Activated naive CD8-positive, alpha-beta T cell treated with anti-CD3 and anti-CD28 coated beads, Interleukin-2, amount 10 ng/mL, durations not matched to agents 7 days and 5 days (primary cell): ENCODE data around the gene PLIN5. TPM values are rescaled to one million over a fixed set of nuclear protein-coding genes. Genes with fewer than 3 reads are reported as not detected.
A peak's percentile ranks its signal among the peaks of the same experiment; 100 is the strongest.

Experiments used
- ATAC-seq: fragments of 150-1000 bp; cut with Tn5 transposase; one replicate; pipeline ENCODE4 v1.10.0; 2021; ENCODE audit warnings: low read depth, moderate library complexity
- POLR2A ChIA-PET: fragments of 350-600 bp; sonication (Branson Sonifier 250); formaldehyde crosslinking; loops from one replicate; lab custom pipeline; 2021; ENCODE audit warnings: antibody characterized with exemption; lab: Charles Lee
- DNase-seq: peaks from one replicate; pipeline ENCODE4 v3.0.0; 2021
- H3K27ac Mint-ChIP-seq: one replicate; pipeline ENCODE4 v1.8.0; 2022; ENCODE audit warnings: mild to moderate bottlenecking, mixed read lengths
- H3K27me3 Mint-ChIP-seq: one replicate; pipeline ENCODE4 v1.8.0; 2022; ENCODE audit warnings: mild to moderate bottlenecking, moderate library complexity, mixed read lengths
- H3K36me3 Mint-ChIP-seq: one replicate; pipeline ENCODE4 v1.8.0; 2021; ENCODE audit warnings: mild to moderate bottlenecking, mixed read lengths
- H3K4me1 Mint-ChIP-seq: one replicate; pipeline ENCODE4 v1.8.0; 2021; ENCODE audit warnings: mixed read lengths
- H3K4me3 Mint-ChIP-seq: one replicate; pipeline ENCODE4 v1.8.0; 2022; ENCODE audit warnings: mild to moderate bottlenecking, moderate library complexity, mixed read lengths
- H3K9me3 Mint-ChIP-seq: one replicate; pipeline ENCODE4 v1.8.0; 2021; ENCODE audit warnings: mixed read lengths
- total RNA-seq, 2 experiments: library from RNA; stranded (reverse); gene quantifications; one replicate each; pipeline ENCODE4 v1.2.3, GENCODE V29; 2021

Gene PLIN5
- total RNA-seq, 2 experiments from 2014 or later: 0.37 to 1.1 TPM

GRCh38 chr19:4507804-4508203 is 27.2 kb downstream of the PLIN5 start:
- H3K4me1 Mint-ChIP-seq: peaks cover 12% of the 10 kb centered on the region
- POLR2A ChIA-PET: interaction anchor here (0.5 kb wide), 1 partner anchor 12 kb away, joined by 5 read pairs; no protein-coding TSS in a partner anchor

GRCh38 chr19:4507150-4507452 is 27.9 kb downstream of the PLIN5 start:
- H3K27me3 Mint-ChIP-seq: no peaks in the 10 kb centered on the region

More at GRCh38 chr19:4507804-4508203, 27.2 kb downstream of the PLIN5 start:
- DNase-seq (no peak), ATAC-seq (no peak)
- Mint-ChIP-seq H3K9me3 (no peaks in the 10 kb centered on the region), H3K27me3 (no peaks in the 10 kb centered on the region), H3K27ac (no peak overlapping the region), H3K36me3 (peaks cover 4% of the 10 kb centered on the region), H3K4me3 (no peak overlapping the region)

GRCh38 chr19:4506449-4507149 is 28.4 kb downstream of the PLIN5 start:
- peak overlapping the region; percentile 67 for H3K27ac Mint-ChIP-seq
- no peaks in the 10 kb centered on the region for H3K27me3 Mint-ChIP-seq
- no peak for DNase-seq
- peaks cover 4% of the 10 kb centered on the region for H3K36me3 Mint-ChIP-seq
- ATAC-seq: peak; percentile 46
- H3K4me1 Mint-ChIP-seq: peaks cover 12% of the 10 kb centered on the region
- POLR2A ChIA-PET: no interaction called here
- H3K4me3 Mint-ChIP-seq: no peak overlapping the region
- H3K9me3 Mint-ChIP-seq: no peaks in the 10 kb centered on the region

More at GRCh38 chr19:4507150-4507452, 27.9 kb downstream of the PLIN5 start:
- peaks cover 12% of the 10 kb centered on the region for H3K4me1 Mint-ChIP-seq
- H3K9me3 Mint-ChIP-seq: no peaks in the 10 kb centered on the region
- H3K36me3 Mint-ChIP-seq: peaks cover 4% of the 10 kb centered on the region
- DNase-seq (no peak), ATAC-seq (no peak)
- H3K4me3 Mint-ChIP-seq: no peak overlapping the region
- POLR2A ChIA-PET: interaction anchor here (0.5 kb wide), 1 partner anchor 12 kb away, joined by 5 read pairs; no protein-coding TSS in a partner anchor
- no peak overlapping the region for H3K27ac Mint-ChIP-seq

GRCh38 chr19:4505570-4506448 is 29.2 kb downstream of the PLIN5 start:
- Mint-ChIP-seq H3K9me3 (no peaks in the 10 kb centered on the region), H3K4me3 (no peak overlapping the region), H3K27me3 (no peaks in the 10 kb centered on the region), H3K4me1 (peaks cover 12% of the 10 kb centered on the region), H3K27ac (peak overlapping the region; percentile 67), H3K36me3 (peaks cover 4% of the 10 kb centered on the region)
- no peak for DNase-seq
- POLR2A ChIA-PET: no interaction called here
- ATAC-seq: no peak

- H3K27ac Mint-ChIP-seq: no peak overlapping the region
- no peaks in the 10 kb centered on the region for H3K9me3 Mint-ChIP-seq
- peaks cover 12% of the 10 kb centered on the region for H3K4me1 Mint-ChIP-seq
- no peaks in the 10 kb centered on the region for H3K27me3 Mint-ChIP-seq
- no peak for DNase-seq
- ATAC-seq: no peak
- H3K36me3 Mint-ChIP-seq: peaks cover 4% of the 10 kb centered on the region
- no peak overlapping the region for H3K4me3 Mint-ChIP-seq
- POLR2A ChIA-PET: no interaction called here
These were observed 30.0 kb downstream of the PLIN5 start for GRCh38 chr19:4504891-4505569.

GRCh38 chr19:4504297-4504701 is 30.7 kb downstream of the PLIN5 start:
- Mint-ChIP-seq H3K27me3 (no peaks in the 10 kb centered on the region), H3K4me3 (no peak overlapping the region)

GRCh38 chr19:4503825-4504170 is 31.2 kb downstream of the PLIN5 start:
- ATAC-seq (no peak), DNase-seq (no peak)
- Mint-ChIP-seq H3K4me3 (no peak overlapping the region), H3K27ac (no peak overlapping the region), H3K4me1 (peaks cover 12% of the 10 kb centered on the region), H3K36me3 (peaks cover 5% of the 10 kb centered on the region), H3K9me3 (no peaks in the 10 kb centered on the region), H3K27me3 (no peaks in the 10 kb centered on the region)
- POLR2A ChIA-PET: interaction anchor here (0.5 kb wide), 1 partner anchor 122 kb away, joined by 4 read pairs; no protein-coding TSS in a partner anchor

More at GRCh38 chr19:4504297-4504701, 30.7 kb downstream of the PLIN5 start:
- POLR2A ChIA-PET: interaction anchor here (0.5 kb wide), 1 partner anchor 123 kb away, joined by 4 read pairs; no protein-coding TSS in a partner anchor
- Mint-ChIP-seq H3K4me1 (peaks cover 12% of the 10 kb centered on the region), H3K9me3 (no peaks in the 10 kb centered on the region), H3K36me3 (peaks cover 5% of the 10 kb centered on the region), H3K27ac (no peak overlapping the region)
- ATAC-seq (no peak), DNase-seq (no peak)

GRCh38 chr19:4503132-4503824 is 31.7 kb downstream of the PLIN5 start:
- Mint-ChIP-seq H3K27ac (no peak overlapping the region), H3K9me3 (no peaks in the 10 kb centered on the region), H3K4me1 (peaks cover 12% of the 10 kb centered on the region), H3K36me3 (peaks cover 5% of the 10 kb centered on the region), H3K27me3 (no peaks in the 10 kb centered on the region), H3K4me3 (no peak overlapping the region)
- DNase-seq (no peak), ATAC-seq (no peak)
- POLR2A ChIA-PET: no interaction called here

GRCh38 chr19:4502282-4503131 is 32.5 kb downstream of the PLIN5 start:
- Mint-ChIP-seq H3K27me3 (no peaks in the 10 kb centered on the region), H3K9me3 (no peaks in the 10 kb centered on the region), H3K4me3 (no peak overlapping the region), H3K4me1 (peaks cover 12% of the 10 kb centered on the region), H3K36me3 (peaks cover 5% of the 10 kb centered on the region), H3K27ac (no peak overlapping the region)
- ATAC-seq (no peak), DNase-seq (no peak)
- POLR2A ChIA-PET: interaction anchor here (0.6 kb wide), 1 partner anchor 121 kb away, joined by 3 read pairs; no protein-coding TSS in a partner anchor

- ATAC-seq: no peak
- no peak for DNase-seq
- peaks cover 11% of the 10 kb centered on the region for H3K4me1 Mint-ChIP-seq
- no peaks in the 10 kb centered on the region for H3K9me3 Mint-ChIP-seq
- H3K36me3 Mint-ChIP-seq: peaks cover 1% of the 10 kb centered on the region
- POLR2A ChIA-PET: no interaction called here
- H3K27ac Mint-ChIP-seq: no peak overlapping the region
- no peak overlapping the region for H3K4me3 Mint-ChIP-seq
- no peaks in the 10 kb centered on the region for H3K27me3 Mint-ChIP-seq
These were observed 33.3 kb downstream of the PLIN5 start for GRCh38 chr19:4501691-4502090.

GRCh38 chr19:4500841-4501591 is 34.0 kb downstream of the PLIN5 start:
- Mint-ChIP-seq H3K4me3 (no peak overlapping the region), H3K4me1 (peaks cover 5% of the 10 kb centered on the region), H3K27me3 (no peaks in the 10 kb centered on the region), H3K9me3 (no peaks in the 10 kb centered on the region), H3K36me3 (peaks cover 1% of the 10 kb centered on the region), H3K27ac (no peak overlapping the region)
- ATAC-seq (no peak), DNase-seq (no peak)
- POLR2A ChIA-PET: no interaction called here

- POLR2A ChIA-PET: no interaction called here
- Mint-ChIP-seq H3K9me3 (no peaks in the 10 kb centered on the region), H3K36me3 (peaks cover 1% of the 10 kb centered on the region), H3K4me1 (no peaks in the 10 kb centered on the region), H3K27ac (no peak overlapping the region), H3K27me3 (no peaks in the 10 kb centered on the region), H3K4me3 (no peak overlapping the region)
- ATAC-seq (no peak), DNase-seq (no peak)
These were observed 35.2 kb downstream of the PLIN5 start for GRCh38 chr19:4499855-4500254.
